HEK293T (cell line): ENCODE measurements around the gene LELP1.

ENCODE experiments used
- FOXA1 ChIP-seq: fragments of 450-650 bp; IDR thresholded peaks from 2 replicates; pipeline ENCODE4 v1.6.1; 2016; ENCODE audit warnings: mild to moderate bottlenecking
- FOXM1 ChIP-seq: fragments of 450-650 bp; IDR thresholded peaks from 2 replicates; pipeline ENCODE4 v1.6.1; 2017; ENCODE audit warnings: mild to moderate bottlenecking, borderline replicate concordance

DNA sequence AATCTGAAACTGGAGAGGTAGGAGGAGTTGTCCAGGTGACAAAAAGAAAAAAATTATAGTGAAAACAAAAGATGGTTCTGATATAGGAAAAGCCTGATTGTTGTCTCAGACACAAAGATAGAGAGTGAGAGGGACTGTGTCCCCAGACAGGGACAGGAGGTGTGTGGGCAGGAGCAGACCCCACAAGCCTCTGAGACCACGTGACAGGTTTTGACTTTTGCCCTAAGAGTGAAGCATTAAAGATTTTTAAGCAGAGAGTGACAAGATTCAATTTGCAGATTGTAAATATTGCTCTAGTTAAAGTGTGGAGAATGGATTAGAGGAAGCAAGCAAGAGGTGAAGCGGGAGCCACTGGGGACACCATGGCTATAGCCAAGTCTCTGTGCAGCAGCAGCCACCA is 24.6 kb downstream of the LELP1 start:
- TF ChIP-seq FOXM1 (no peak), FOXA1 (no peak)
